B cell (primary cell): ENCODE results near the gene GULP1.

Experiments used
- EZH2 ChIP-seq: IDR thresholded peaks from 2 replicates; pipeline ENCODE4 v1.6.1; 2012; ENCODE audit warnings: borderline replicate concordance, low read depth, mild to moderate bottlenecking, moderate library complexity, low read length; ENCODE audit not compliant: insufficient read depth, poor library complexity, severe bottlenecking
- TF ChIP-seq, protein P1 (sequence below): fragments of 200-600 bp; IDR thresholded peaks from one replicate; pipeline ENCODE4 v1.8.0; 2022; ENCODE audit warnings: antibody characterized with exemption, mild to moderate bottlenecking

DNA sequence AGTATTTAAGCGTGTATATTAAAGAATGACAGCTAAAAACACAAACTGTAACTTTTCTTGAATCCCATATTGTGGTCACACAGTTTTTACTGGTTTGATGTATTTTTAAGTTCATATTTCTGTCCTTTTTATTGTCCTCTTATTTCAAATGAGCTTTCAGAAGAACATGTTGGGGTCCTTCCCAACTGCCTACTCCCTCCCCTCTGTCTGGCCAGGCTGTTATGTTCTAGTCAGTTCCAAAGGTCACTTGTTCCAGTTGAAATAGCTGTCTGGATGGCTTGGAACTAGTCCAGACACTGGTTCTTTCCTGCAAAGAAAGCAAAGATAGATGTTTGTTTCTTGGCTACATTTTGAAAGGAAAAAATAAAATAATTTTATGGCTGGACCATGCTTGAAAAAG is 306.9 kb downstream of the GULP1 start:
- TF ChIP-seq, protein P1, sequence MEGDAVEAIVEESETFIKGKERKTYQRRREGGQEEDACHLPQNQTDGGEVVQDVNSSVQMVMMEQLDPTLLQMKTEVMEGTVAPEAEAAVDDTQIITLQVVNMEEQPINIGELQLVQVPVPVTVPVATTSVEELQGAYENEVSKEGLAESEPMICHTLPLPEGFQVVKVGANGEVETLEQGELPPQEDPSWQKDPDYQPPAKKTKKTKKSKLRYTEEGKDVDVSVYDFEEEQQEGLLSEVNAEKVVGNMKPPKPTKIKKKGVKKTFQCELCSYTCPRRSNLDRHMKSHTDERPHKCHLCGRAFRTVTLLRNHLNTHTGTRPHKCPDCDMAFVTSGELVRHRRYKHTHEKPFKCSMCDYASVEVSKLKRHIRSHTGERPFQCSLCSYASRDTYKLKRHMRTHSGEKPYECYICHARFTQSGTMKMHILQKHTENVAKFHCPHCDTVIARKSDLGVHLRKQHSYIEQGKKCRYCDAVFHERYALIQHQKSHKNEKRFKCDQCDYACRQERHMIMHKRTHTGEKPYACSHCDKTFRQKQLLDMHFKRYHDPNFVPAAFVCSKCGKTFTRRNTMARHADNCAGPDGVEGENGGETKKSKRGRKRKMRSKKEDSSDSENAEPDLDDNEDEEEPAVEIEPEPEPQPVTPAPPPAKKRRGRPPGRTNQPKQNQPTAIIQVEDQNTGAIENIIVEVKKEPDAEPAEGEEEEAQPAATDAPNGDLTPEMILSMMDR = no peak
- TF ChIP-seq EZH2 = no peak
